HG02763 (cell line): Measurements from ENCODE around the gene MEMO1.
A peak's percentile ranks its signal among the peaks of the same experiment; 100 is the strongest.
"Not testable (repeated sequence)": the region's sequence is repeated elsewhere in the genome, so short reads cannot be mapped to it uniquely, and the experiment has no call there.

Source experiments
- ATAC-seq: cut with Tn5 transposase; IDR thresholded peaks from one replicate; pipeline ENCODE4 v1.9.1; 2021; ENCODE audit warnings: mild to moderate bottlenecking, moderate library complexity; ENCODE audit not compliant: unreplicated experiment

The MEMO1 gene

DNA sequence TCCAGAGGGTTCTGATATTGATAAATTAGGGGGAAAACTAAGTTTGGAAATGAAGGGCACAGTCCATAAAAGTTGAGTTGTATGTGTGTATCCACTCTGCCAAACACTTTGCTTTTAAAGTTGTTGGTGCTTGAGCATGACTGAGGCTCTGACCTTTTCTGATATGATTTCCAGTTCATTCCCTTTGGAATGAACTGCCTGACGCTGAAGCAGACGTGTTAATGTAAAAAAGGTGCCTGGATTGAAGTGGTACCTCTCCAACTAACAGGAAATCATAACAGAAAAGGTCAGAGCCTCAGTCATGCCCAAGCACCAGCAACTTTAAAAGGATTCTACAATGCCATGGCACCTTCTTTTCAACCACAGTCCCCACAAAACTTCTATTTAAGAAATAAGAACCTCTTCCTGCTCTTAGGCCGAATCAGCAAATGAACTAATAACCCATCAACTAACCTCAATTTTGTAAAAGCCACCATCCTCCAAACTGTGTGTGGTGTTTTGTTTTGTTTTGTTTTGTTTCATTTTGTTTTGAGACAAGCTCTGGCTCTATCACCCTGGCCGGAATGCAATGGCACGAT lies 52.6 kb downstream of the MEMO1 start:
- ATAC-seq: no peak

DNA sequence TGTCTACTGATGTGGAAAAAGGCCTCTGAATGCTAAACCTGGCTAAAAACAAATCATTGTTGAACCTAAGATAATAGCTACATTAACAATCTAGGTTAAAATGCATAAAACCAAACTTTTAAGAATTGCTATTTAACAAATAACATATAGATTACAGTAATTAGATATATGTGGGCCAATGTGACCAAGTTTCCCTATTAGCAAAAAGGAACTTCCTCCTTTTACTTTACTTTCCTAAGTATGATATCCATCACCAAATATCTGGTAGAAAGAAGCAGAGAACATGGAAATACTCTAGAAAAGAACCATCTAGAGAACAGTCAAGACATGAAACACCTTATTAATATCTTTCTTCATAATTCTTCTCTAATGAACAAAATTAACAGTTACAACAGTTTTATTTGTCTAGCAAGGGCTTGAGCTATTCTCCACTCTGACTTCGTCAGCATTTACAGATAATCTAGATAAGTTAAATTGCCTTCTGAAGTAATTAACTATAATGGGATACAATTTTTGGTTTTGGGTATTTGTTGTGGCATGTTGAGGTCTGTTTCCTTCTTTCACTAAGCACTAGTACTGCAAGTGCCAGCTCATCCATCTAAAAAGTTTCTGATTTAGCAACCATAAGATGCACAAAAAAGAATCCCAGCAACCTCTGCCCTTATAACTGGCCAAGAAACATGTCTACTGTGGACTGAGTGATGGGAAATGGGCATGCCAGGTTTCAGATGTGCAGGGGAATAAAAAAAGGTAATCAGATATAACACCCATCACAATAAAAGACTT lies 53.3 kb downstream of the MEMO1 start:
- ATAC-seq: no peak

DNA sequence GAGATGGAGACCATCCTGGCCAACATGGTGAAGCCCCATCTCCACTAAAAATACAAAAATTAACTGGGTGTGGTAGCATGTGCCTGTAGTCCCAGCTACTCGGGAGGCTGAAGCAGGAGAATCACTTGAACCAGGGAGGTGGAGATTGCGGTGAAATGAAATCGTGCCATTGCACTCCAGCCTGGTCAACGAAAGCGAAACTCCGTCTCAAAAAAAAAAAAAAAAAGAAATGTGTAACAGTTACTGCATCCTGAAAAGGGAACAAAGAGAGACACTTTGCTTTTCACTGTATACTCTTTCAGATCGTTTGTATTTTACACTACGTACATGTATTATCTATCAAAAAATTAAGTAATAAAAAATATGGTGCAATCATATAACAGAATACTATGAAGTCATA lies 53.9 kb downstream of the MEMO1 start:
- peak; percentile 72 for ATAC-seq

DNA sequence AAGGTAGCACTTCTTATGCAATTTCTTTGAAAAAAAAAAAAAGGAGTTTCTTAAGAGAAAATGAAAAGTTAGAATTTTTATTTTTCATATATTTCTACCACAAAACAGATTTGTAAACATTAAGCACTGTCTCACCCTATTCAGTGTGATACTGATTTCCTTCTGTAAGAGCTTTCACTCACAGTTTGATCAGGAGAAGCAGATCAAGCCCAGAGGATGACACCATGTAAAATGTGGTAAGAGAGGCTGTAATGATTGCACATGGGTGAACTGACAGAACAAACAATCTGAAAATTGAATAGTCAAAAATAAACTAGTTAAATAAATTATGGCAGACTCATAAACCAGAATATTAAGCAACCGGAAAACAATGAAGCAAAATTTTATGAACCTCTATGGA lies 54.5 kb downstream of the MEMO1 start:
- ATAC-seq: no peak

DNA sequence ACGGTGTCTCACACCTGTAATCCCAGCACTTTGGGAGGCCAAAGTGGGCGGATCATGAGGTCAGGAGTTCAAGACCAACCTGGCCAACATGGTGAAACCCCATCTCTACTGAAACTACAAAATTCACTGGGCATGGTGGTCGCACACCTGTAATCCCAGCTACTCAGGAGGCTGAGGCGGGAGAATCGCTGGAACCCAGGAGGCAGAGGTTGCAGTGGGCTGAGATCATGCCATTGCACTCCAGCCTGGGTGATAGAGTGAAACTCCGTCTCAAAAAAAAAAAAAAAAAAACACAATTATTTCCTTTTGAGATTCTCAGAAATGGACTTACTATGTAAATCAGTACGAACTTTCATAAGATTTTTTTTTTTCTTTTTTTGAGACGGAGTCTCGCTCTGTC lies 57.7 kb downstream of the MEMO1 start:
- ATAC-seq: not testable (repeated sequence)

DNA sequence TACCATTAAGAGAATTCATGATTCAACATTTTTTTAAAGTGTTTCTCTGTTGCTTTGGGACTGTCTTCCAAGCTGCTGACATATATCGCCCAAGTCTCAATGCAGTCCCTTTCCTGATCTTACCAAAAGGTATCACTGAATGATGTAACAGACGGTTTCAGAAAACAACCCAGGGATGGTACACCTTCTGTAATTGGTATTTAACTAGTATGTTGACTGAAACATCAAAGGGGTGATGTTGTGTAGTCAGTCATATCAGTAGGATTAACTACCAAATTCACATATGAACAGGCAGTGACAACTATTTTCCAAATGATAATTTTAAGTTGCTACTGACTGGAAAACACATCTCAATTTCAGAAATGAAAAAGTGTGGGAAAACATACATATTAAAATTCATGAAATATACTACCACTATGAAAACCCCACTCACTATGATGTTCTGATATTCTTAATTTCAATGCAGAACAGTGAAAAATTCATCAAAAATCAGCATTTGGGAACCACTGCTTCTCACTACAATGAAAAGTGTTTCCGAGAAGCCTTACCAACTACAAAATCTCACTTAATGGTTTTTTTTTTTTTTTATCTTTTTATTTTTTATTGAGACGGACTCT lies 59.8 kb downstream of the MEMO1 start:
- no peak for ATAC-seq

DNA sequence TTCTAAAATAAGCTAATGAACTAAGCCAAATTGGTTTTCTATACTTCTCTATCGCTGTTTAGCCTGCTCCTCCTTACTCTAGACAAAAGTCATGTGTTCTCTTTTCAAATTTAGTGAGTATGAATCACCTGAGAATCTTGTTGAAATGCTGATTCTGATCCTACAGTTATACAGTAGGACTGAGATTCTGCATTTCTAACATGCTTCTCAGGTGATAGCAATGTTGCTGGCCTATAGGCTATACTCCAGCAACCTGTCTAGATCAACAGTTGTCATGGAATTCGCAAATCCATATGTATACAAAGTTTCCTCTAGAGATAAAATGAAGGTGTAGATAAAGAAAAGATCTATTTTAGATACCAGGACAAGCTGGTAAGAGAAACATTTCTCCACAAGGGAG lies 62.9 kb downstream of the MEMO1 start:
- no peak for ATAC-seq

DNA sequence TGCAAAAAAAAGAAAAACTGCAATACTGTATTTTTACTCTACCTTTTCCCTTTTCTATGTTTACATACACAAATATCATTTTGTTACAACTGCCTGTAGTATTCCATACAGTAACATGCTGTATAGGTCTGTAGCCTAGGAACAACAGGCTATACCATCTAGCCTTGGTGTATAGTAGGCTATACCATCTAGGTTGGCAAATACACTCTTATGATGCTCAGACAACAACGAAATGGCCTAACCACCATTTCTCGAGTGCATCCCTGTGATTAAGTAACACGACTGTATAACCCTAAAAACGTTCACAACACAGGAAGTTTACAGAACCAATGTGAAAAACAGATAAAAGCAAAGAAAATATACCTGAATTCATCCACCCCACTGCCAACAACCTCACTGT lies 64.0 kb downstream of the MEMO1 start:
- ATAC-seq: no peak

DNA sequence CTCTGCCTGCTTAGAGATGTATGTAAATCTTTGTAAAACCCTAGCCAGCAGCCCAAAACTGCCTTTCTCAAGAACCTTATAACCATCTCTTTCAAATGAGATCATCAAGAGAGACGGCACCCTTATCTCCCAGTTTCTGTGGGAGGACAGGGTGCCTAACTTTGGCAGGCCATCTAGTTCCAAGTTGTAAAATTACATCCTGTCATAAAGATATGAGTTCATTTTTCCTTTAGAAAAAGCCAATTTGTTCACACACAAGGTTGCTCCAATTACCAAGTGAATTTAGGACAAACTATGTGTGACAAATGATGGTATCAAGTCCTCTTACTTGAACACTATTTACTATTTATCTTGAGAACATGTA lies 65.3 kb downstream of the MEMO1 start:
- no peak for ATAC-seq

DNA sequence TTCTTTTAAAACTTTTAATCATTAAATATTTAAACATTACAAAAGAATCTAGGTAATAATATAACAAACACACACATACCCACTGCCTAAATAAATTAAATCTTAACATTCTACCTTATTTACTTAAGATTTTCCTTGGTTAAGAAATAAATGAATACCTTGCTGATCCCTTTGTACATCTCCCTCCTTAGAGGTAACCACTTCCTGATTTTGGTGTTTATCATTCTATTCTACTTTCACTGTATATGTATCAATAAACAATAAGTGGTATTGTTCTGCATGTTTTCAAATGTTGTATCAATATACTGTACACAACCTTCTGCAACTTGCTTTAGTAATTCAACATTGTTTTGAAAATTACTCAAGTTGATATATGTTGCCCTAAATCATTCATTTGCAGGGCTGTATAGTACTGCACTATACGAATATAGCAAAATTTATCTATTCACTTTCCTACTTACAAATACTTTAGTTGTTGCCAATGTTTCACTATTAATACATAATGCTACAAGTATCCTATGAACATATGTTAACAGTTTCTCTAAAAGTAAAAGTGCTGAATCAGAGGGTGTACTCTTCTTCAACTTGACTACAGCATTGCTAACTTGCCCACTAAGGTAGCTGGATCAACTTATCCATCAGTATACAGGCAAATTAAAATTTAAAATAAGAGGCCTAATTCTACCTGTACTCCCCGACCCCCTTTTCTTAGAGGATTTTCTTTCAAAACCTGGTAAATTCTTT lies 65.8 kb downstream of the MEMO1 start:
- ATAC-seq: no peak

DNA sequence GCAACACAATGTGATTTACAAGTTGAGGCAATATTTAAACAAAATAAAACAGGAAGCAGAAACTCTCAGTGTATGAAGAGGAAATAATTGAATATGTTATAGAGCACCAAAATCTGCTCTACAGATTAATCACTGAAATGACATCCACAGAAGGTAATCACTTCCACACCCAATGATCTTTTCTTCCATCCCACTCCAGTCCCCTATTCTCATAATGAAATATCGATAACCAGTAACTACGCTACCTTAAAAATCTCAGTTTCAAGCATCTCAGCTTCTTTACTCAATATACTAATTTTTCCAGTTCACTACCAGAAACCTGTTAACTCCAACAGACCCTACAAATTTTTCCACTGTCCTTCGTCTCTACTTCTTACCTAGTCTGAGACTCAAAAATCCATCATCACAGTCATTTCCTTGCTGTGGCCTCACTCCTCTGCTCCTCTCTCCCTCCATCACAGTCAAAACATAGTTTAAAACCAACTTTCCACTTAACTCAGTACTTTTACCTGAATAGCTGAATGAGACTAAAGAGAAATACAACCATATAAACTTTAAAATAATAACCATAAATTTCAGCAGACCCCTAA lies 67.1 kb downstream of the MEMO1 start:
- ATAC-seq: no peak

DNA sequence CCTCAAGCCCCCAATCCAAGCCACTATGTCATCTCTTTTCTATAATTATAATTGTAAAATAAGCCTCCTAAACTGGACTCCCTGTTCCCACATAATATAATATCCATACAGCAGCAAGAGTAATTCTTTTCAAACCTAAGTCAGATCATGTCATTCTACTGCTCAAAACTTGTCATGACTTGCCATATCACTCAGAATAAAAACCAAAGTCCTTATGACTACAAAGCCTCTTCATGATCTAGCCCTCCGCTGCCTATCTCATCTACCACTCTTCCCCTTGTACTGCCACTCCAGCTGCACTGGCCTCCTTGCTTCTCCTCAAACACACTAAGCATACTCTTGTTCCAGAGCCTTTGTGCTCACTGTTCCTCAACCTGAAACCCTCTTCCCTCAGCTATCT lies 69.9 kb downstream of the MEMO1 start:
- ATAC-seq: no peak

DNA sequence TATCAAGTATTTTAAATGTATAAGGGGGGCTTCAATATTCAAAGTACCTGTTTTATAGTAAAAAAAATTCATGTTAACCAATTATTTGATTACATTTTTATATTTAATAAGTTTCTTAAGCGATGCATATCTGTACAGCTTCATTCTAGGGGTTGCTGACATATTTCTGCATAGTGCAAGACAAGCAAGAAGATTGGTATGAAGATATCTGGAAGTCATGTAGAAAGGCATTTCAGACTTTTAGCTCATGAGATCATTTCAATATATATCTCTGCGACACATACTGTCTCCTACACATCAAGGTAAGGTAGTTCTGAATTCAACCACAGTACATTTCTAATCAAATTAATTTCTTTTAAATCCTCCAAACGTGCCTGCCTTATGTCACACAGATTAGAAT lies 73.1 kb downstream of the MEMO1 start:
- ATAC-seq: no peak

DNA sequence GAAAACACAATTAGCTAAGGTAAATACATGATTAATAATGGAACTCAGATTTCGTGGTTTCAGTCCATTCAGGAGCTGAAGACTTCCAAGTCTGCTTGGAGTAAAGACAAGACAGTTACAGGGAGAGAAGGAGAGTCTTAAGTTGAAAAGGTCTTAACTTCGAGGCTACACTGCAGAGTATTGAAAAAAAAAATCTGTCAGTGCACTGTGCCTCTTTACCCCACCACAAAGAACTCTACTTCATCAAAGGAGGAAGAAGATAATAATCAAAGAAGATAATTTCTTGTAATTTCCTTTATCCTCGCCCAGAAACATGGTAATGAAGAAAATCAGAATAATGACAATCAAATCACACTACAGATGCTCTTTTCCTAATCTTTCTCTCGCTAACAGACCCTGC lies 75.4 kb downstream of the MEMO1 start:
- no peak for ATAC-seq

DNA sequence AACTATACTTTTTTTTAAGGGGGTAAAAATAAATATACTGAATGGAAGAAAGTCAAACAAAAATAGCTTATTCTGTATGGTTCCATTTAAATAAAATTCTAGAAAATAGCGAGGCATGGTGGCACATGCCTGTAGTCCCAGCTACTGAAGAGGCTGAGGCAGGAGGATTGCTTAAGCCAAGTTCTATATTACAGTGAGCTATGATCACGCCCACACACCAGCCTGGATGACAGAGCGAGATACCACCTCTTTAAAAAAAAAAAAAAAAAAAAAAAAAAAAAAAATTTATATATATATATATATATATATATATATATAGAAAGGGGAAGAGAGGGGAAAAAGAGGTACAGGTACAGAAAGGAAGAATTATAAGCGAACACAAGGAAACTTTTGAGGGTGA lies 77.7 kb downstream of the MEMO1 start:
- ATAC-seq: no peak

DNA sequence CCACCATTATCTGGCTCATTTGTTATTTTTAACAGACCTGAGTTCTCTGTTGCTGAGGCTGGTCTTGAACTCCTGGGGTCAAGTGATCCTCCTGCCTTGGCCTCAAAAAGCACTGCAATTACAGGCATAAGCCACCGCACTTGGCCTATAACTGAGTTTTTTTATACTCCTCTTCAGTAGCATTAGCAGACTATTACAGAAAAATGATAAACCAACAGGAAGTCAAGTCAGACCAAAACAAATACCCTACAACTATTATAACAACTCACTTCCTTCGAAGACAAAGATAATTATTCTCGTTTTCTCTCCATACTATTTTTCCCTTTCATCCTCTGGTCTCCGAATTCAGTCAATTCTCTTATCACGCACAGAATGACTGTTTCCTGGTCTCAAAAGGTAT lies 78.2 kb downstream of the MEMO1 start:
- no peak for ATAC-seq

DNA sequence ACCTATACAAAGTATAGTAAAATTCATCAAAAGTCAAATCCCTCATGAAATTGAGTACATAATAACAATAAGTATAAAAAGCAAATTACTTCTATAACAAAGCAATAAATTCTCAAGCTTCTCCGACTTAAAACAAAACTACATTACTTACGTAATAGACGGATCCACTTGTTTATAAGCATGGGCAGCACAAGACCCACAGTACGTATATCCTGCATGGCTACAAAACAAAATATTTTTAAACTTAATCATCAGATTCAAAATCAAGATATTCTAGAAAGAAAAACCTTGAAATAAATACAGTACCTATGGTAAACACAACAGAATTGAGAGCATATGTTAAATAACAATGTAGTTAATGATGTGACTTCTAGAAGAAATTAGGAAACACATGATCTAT lies 78.9 kb downstream of the MEMO1 start:
- no peak for ATAC-seq

DNA sequence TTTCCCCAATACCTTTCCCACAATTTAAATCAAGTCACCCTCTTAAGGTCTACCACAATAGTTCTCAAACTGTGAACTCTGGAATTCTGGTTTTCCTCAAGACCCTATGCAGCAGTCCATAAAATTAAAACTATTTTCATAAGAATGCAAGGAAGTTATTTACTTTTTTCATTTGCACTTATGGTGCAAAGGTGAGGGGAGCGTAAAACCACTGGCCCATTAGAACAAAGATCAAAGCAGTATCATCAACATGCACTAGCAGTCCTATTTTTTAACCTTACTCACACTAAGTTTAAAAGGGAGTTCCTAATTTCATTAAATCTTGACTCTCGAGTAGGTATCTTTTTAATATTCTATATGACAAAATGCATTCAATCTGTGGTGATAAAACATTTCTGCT lies 85.3 kb downstream of the MEMO1 start:
- no peak for ATAC-seq

DNA sequence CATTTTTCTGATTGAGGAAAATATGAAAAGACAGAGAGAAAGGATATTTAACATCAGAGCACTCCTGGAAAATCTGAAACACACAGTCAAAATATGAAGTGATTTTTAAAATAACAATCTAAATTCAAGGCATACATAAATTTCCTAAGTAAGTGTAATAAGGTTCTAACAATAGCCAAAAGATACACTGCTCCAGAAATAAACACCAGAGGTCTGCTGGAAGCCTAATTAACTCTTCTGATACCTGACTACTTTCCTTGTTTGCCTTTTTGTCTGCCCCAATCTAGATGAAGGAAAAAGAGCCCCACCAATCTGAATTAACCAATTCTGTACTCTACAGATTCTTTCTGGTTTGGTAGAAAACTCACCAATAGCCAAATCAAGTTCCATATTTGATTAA lies 87.1 kb downstream of the MEMO1 start:
- no peak for ATAC-seq

DNA sequence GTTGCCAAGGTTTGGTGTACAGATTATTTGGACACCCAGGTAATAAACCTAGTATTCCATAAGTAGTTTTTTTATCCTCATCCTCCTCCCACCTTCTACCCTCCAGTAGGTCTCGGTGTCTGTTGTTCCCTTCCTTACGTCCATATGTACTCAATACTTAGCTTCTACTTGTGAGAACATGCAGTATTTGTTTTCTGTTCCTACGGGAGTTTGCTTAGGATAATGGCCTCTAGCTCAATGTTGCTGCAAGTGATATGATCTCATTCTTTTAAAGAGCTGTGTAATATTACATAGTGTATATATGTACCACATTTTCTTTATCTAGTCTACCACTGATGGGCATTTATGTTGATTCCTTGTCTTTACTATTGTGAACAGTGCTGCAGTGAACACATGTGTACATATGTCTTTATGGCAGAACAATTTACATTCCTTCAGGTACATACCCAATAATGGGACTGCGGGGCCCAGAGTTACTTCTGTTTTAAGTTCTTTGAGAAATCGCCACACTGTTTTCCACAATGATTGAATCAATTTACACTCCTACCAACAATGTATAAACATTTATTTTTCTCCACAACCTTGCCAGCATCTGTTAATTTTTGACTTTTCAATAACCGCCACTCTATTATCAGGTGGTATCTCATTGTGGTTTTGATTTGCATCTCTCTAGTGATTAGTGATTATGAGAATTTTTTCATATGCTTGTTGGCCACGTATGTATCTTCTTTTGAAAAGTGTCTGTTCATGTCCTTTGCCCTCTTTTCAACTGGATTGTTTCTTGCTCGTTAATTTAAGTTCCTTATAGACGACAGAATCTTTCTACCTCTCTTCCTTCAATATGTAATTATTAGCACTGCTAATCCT lies 88.0 kb downstream of the MEMO1 start:
- no peak for ATAC-seq

DNA sequence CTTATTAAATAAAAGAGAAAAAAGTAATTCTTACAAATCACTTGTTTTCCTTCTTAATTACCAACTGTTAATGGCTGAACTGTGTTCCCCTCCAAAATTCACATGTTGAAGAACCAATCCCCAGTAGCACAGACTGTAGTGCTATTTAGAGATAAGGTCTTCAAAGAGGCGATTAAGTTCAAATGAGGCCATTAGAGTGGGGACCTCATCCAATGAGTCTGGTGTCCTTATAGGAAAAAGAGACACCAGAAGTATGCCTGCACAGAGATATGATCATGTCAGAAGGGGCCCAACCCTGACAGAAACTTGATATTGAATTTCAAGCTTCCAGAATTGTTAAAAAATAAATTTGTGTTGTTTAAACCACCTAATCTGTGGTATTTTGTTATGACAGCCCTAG lies 89.8 kb downstream of the MEMO1 start:
- ATAC-seq: no peak
